GM21447 (cell line): ENCODE measurements around the gene SNRPA.
"Not testable (repeated sequence)": the region's sequence is repeated elsewhere in the genome, so short reads cannot be mapped to it uniquely, and the experiment has no call there.

ENCODE experiments used
- ATAC-seq: cut with Tn5 transposase; IDR thresholded peaks from one replicate; pipeline ENCODE4 v1.9.1; 2021; ENCODE audit not compliant: unreplicated experiment

Gene SNRPA

GRCh38 chr19:40721140-40721486 is 29.9 kb upstream of the SNRPA start:
- ATAC-seq = no peak

- ATAC-seq = no peak
Observed at GRCh38 chr19:40721936-40722661, 28.9 kb upstream of the SNRPA start.

- ATAC-seq = no peak
Observed at GRCh38 chr19:40723661-40724254, 27.2 kb upstream of the SNRPA start.

GRCh38 chr19:40724315-40724714 is 26.7 kb upstream of the SNRPA start:
- no peak for ATAC-seq

GRCh38 chr19:40724855-40725254 is 26.1 kb upstream of the SNRPA start:
- ATAC-seq = no peak

GRCh38 chr19:40726279-40726678 is 24.7 kb upstream of the SNRPA start:
- no peak for ATAC-seq

- not testable (repeated sequence) for ATAC-seq
Observed at GRCh38 chr19:40730065-40730464, 20.9 kb upstream of the SNRPA start.

- ATAC-seq = not testable (repeated sequence)
Observed at GRCh38 chr19:40732304-40732703, 18.7 kb upstream of the SNRPA start.

- no peak for ATAC-seq
Observed at GRCh38 chr19:40733149-40733548, 17.9 kb upstream of the SNRPA start.

- no peak for ATAC-seq
Observed at GRCh38 chr19:40735013-40735771, 15.8 kb upstream of the SNRPA start.

GRCh38 chr19:40736661-40737060 is 14.3 kb upstream of the SNRPA start:
- no peak for ATAC-seq

- no peak for ATAC-seq
Observed at GRCh38 chr19:40737102-40737644, 13.8 kb upstream of the SNRPA start.

GRCh38 chr19:40739030-40739839 is 11.8 kb upstream of the SNRPA start:
- no peak for ATAC-seq

GRCh38 chr19:40739871-40740703 is 10.9 kb upstream of the SNRPA start:
- no peak for ATAC-seq

GRCh38 chr19:40740747-40741146 is 10.3 kb upstream of the SNRPA start:
- ATAC-seq = no peak

- no peak for ATAC-seq
Observed at GRCh38 chr19:40741527-40742390, 9.2 kb upstream of the SNRPA start.

GRCh38 chr19:40742477-40742876 is 8.5 kb upstream of the SNRPA start:
- ATAC-seq = no peak

- ATAC-seq = no peak
Observed at GRCh38 chr19:40742886-40743285, 8.1 kb upstream of the SNRPA start.

GRCh38 chr19:40743926-40744325 is 7.1 kb upstream of the SNRPA start:
- no peak for ATAC-seq
